Measurements from ENCODE around the gene PLA2G2D. TPM values are rescaled to one million over a fixed set of nuclear protein-coding genes. Genes with fewer than 3 reads are reported as not detected.

PLA2G2D gene
- total RNA-seq, 1 experiment from 2014 or later: not detected

DNA sequence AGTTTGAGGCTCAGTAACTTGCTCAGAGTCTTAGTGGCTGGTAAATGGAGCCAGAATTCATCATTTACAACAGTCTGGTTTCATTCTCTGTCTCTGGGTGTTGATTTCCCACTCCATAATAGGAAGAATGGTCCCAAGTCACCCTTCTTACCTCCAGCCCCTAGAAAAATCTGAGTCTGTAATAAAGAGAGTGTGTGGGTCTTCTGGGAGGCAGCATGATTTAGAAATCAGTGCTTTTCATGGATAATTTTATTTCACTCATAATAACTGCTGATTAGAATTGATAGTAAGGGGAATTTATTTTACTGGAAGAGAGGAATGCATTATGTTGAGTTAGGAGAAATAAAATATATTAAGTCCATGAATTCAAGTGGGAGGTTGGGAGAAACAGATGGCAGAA, 2.1 kb downstream of the PLA2G2D start:
- Histone ChIP-seq H2AFZ (ENCODE audit: low read length) (no peak overlapping the region), H3K9me3 (ENCODE audit: control insufficient read depth, low read depth, low read length) (no peaks in the 10 kb centered on the region), H3K14ac (ENCODE audit: insufficient read depth, low read length) (no peak overlapping the region), H2BK120ac (ENCODE audit: low read depth, low read length, poor library complexity, severe bottlenecking) (no peak overlapping the region), H3K23me2 (ENCODE audit: insufficient read length, low read depth, low read length, poor library complexity, severe bottlenecking) (peaks cover 4% of the 10 kb centered on the region), H4K20me1 (ENCODE audit: control insufficient read depth, insufficient read depth, insufficient read length) (no peaks in the 10 kb centered on the region), H3T11ph (ENCODE audit: low read length) (no peak overlapping the region), H3K79me2 (ENCODE audit: insufficient read depth, low read length) (no peaks in the 10 kb centered on the region), H3K9ac (ENCODE audit: extremely low read depth, insufficient read length, low read length) (no peak overlapping the region), H3K4ac (ENCODE audit: low read depth, low read length) (no peak overlapping the region), H2BK20ac (ENCODE audit: low read depth, low read length, poor library complexity, severe bottlenecking) (no peak overlapping the region), H3K27ac (ENCODE audit: insufficient read length, low read depth, low read length) (no peak overlapping the region), H4K8ac (replicated peaks; ENCODE audit: insufficient read length, low read depth, low read length) (no peak overlapping the region), H3K23ac (ENCODE audit: insufficient read length, low read depth, low read length) (no peak overlapping the region), H3K18ac (ENCODE audit: insufficient read length, low read depth, low read length) (no peak overlapping the region), H4K91ac (ENCODE audit: insufficient read length, low read depth, low read length) (no peak overlapping the region), H2BK5ac (ENCODE audit: insufficient read length, low read length) (no peak overlapping the region), H2BK15ac (ENCODE audit: low read depth, low read length) (no peak overlapping the region), H3K56ac (ENCODE audit: insufficient read length, low read depth, low read length) (no peak overlapping the region), H2BK12ac (ENCODE audit: insufficient read length, low read depth, low read length) (no peak overlapping the region), H3K79me1 (ENCODE audit: insufficient read depth, low read depth, low read length, poor library complexity, severe bottlenecking) (no peaks in the 10 kb centered on the region), H3K4me2 (ENCODE audit: insufficient read depth, insufficient read length, low read length) (no peak overlapping the region), H4K5ac (ENCODE audit: insufficient read length, low read depth, low read length) (no peak overlapping the region), H3K27me3 (ENCODE audit: insufficient read depth, low read length) (no peaks in the 10 kb centered on the region; the same call in 1 of the 2 replicates), H2AK5ac (ENCODE audit: insufficient read length, low read length) (no peak overlapping the region), H3K4me1 (ENCODE audit: insufficient read depth, low read length) (no peaks in the 10 kb centered on the region)
- Mint-ChIP-seq H3K9me3 (0 out of 5 replicates have a peak, but pooled peaks cover 0 to 3% of the 10 kb centered on the region in 2 experiments), H3K27ac (no peak overlapping the region; a peak in 1 of 7 replicates), H3K4me1 (peaks cover 6 to 16% of the 10 kb centered on the region in 2 experiments), H3K36me3 (ENCODE audit: insufficient read depth in 1 of 3, low read depth in 3 of 3) (no peaks in the 10 kb centered on the region), H3K27me3 (ENCODE audit: low read depth) (peaks cover 19% of the 10 kb centered on the region), H3K4me3 (no peak overlapping the region)
- DNase-seq: no peak
- TF ChIP-seq, protein P1, sequence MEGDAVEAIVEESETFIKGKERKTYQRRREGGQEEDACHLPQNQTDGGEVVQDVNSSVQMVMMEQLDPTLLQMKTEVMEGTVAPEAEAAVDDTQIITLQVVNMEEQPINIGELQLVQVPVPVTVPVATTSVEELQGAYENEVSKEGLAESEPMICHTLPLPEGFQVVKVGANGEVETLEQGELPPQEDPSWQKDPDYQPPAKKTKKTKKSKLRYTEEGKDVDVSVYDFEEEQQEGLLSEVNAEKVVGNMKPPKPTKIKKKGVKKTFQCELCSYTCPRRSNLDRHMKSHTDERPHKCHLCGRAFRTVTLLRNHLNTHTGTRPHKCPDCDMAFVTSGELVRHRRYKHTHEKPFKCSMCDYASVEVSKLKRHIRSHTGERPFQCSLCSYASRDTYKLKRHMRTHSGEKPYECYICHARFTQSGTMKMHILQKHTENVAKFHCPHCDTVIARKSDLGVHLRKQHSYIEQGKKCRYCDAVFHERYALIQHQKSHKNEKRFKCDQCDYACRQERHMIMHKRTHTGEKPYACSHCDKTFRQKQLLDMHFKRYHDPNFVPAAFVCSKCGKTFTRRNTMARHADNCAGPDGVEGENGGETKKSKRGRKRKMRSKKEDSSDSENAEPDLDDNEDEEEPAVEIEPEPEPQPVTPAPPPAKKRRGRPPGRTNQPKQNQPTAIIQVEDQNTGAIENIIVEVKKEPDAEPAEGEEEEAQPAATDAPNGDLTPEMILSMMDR (conservative IDR thresholded peaks at IDR 0.05): no peak

Data from H9 (cell line).